ENCODE data around the gene CTNNA3.

- TF ChIP-seq POLR2A (IDR thresholded peaks at IDR 0.05; ENCODE audit: low read depth, low read length) (no peak), CTCF (conservative IDR thresholded peaks at IDR 0.05; ENCODE audit: low read depth, low read length) (no peak)
Measured at GRCh38 chr10:65952086-65952485, 1743.9 kb downstream of the CTNNA3 start.
